ENCODE data around the gene AOX1.
"Not testable (repeated sequence)": the region's sequence is repeated elsewhere in the genome, so short reads cannot be mapped to it uniquely, and the experiment has no call there.

The AOX1 gene

DNA sequence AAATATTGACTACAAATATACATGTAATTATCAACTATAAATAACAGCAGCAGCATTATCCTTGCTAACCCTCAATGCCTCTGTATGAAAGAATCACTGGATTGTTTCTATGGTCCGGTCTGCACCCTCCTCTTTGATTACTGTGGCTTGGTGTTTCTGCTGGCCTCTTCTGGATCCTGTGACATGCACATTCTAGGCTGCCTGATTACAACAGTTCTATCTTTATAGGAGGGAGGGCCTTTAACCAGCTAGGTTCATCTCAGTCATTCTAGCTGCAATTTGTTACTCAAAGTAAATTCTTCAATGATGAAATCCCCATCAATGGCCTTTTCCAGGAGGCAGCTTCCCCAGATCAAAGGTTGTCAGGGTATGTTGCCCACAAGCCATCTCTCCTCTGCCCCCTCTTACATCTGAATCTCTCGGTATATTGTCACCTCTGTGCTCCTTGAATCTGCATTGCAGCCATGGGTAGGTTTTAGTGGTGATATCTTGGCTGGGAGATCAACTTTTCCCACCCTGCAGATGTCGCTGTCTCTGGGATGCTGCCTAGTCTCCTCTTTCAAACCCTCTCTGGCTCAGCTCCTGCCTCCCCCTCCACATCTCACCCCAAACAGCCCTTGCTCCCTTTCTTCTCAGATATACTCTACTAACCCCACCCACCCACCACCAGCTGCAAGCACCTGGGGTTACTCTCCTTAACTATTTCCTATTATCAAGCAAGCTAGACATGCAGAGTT, 119.7 kb downstream of the AOX1 start:
- DNase-seq (ENCODE audit: extremely low spot score): no peak
- POLR2A ChIA-PET: no interaction called here
- CTCF ChIA-PET: interaction anchor here (1.4 to 5.7 kb wide), 3 partner anchors 9 to 222 kb away, joined by 3 to 63 read pairs (median 4); no protein-coding TSS in a partner anchor
- TF ChIP-seq, protein P1, sequence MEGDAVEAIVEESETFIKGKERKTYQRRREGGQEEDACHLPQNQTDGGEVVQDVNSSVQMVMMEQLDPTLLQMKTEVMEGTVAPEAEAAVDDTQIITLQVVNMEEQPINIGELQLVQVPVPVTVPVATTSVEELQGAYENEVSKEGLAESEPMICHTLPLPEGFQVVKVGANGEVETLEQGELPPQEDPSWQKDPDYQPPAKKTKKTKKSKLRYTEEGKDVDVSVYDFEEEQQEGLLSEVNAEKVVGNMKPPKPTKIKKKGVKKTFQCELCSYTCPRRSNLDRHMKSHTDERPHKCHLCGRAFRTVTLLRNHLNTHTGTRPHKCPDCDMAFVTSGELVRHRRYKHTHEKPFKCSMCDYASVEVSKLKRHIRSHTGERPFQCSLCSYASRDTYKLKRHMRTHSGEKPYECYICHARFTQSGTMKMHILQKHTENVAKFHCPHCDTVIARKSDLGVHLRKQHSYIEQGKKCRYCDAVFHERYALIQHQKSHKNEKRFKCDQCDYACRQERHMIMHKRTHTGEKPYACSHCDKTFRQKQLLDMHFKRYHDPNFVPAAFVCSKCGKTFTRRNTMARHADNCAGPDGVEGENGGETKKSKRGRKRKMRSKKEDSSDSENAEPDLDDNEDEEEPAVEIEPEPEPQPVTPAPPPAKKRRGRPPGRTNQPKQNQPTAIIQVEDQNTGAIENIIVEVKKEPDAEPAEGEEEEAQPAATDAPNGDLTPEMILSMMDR (IDR thresholded peaks at IDR 0.05; ENCODE audit: control extremely low read depth, extremely low read depth, low read depth, missing control alignments): no peak

DNA sequence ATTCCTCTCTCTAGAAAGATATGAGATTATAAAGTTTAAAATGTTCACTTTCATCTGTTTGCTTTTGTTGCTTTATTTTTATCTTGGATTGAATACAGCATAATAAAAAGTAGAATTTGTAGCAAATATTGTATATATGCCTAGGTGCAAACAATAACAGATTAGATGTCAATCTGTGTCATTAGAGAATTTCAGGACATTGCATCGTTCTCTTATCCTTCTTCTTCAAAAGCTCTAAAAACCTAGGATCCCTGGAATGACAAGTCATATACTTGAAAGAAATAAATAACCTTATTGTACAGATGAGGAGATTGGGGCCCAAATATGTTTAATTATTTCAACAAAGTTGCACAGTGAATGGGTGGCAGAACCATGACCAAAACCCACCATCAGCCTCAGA, 123.1 kb downstream of the AOX1 start:
- CTCF ChIA-PET: interaction anchor here (1.1 to 1.6 kb wide), 2 partner anchors 225 to 362 kb away, joined by 3 to 5 read pairs; no protein-coding TSS in a partner anchor

DNA sequence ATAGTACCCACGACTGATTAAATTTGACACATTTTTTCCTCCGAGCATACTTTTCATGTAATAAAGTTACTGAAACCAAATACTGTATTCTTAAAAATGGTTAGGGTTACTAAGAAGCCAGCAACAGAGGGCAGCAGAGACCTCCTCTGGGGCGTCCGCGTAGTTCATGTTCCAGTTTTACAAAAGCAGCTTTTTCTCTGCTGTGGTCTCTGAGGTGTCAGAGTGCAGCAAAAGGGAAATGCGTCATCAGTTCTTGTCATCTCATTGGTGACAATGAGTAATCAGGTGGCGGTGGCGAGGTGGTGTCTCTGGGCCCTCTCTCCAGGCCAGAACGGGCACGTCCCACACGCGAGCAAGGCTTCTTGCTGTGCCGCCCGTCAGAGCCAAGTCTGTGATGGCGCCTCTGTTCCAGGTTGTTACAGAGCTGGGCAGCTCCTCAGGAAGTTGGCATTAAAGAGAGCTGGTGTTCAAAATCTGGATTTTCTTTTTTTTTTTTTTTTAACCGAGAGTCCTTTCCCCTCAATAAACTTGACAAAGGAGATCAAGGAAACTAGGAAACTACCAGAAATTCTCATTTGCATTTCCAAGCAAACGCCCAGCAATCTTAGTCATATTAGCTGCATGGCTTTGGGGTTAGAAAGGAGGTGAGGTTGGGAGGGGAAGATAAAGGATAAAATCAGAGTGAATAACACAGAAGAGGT, 127.3 kb downstream of the AOX1 start:
- ChIA-PET POLR2A (interaction anchor here (0.7 to 2.0 kb wide), 3 partner anchors 107 to 251 kb away, joined by 3 to 10 read pairs (median 3); partner anchors contain the start of gene CLK1), CTCF (interaction anchor here (0.7 to 2.3 kb wide), 30 partner anchors 9 to 652 kb away, joined by 3 to 16 read pairs (median 3); no protein-coding TSS in a partner anchor)
- TF ChIP-seq, protein P1 (IDR thresholded peaks at IDR 0.05; ENCODE audit: control extremely low read depth, extremely low read depth, low read depth, missing control alignments): peak; percentile 64
- DNase-seq (ENCODE audit: extremely low spot score): peak; percentile 88

More for the DNA sequence above, 123.1 kb downstream of the AOX1 start:
- DNase-seq (ENCODE audit: extremely low spot score): no peak
- TF ChIP-seq, protein P1 (IDR thresholded peaks at IDR 0.05; ENCODE audit: control extremely low read depth, extremely low read depth, low read depth, missing control alignments): no peak
- POLR2A ChIA-PET: no interaction called here

DNA sequence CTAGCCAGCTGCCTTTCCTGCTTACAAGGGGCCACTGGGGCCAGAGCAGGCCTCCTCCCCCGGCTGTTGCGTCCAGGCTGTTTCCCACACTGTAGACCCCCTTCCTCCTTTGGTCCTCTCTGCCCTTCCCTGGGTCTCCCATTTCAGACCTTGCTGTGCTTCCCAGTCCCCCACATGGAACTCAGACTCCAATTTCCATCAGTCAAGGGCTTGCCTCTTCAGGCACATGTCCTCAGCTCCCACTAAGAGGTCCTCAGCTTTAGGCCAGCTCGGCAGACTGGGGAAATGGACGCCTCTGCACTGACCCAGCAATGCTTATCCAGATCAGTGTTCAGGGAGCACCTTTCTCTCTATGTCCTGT, 127.9 kb downstream of the AOX1 start:
- CTCF ChIA-PET: interaction anchor here (0.7 to 2.3 kb wide), 25 partner anchors 8 to 651 kb away, joined by 3 to 16 read pairs (median 4); no protein-coding TSS in a partner anchor
- no peak for DNase-seq (ENCODE audit: extremely low spot score)
- TF ChIP-seq, protein P1 (IDR thresholded peaks at IDR 0.05; ENCODE audit: control extremely low read depth, extremely low read depth, low read depth, missing control alignments): no peak
- POLR2A ChIA-PET: interaction anchor here (1.1 to 2.0 kb wide), 2 partner anchors 106 to 151 kb away, joined by 3 to 10 read pairs; partner anchors contain the start of gene CLK1

DNA sequence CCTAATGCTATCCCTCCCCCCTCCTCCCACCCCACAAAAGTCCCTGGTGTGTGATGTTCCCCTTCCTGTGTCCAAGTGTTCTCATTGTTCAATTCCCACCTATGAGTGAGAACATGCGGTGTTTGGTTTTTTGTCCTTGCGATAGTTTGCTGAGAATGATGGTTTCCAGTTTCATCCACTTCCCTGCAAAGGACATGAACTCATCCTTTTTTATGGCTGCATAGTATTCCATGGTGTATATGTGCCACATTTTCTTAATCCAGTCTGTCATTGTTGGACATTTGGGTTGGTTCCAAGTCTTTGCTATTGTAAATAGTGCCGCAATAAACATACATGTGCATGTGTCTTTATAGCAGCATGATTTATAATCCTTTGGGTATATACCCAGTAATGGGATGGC, 129.2 kb downstream of the AOX1 start:
- DNase-seq (ENCODE audit: extremely low spot score); CTCF ChIA-PET; POLR2A ChIA-PET: not testable (repeated sequence)

DNA sequence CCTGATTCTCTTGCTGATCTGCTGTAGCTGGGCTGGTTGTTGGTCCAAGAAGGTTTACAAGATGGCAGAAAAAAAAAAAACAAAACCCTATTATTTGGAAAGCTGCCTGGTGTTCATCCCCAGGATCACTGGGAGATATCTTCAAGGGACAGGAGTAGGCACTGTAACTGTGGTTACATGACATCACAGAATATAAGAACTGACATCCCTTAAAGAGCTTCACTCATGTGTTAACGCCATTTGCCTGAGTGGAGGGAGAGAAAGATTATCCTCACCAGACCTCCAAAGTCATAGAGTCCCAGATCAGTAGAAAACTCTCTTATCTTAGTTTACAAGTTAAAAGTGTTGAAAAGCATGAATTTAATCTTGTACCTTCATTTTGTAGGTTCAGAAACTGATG, 130.6 kb downstream of the AOX1 start:
- DNase-seq (ENCODE audit: extremely low spot score): no peak
- ChIA-PET CTCF (interaction anchor here (0.6 to 0.9 kb wide), 2 partner anchors 12 to 1672 kb away, joined by 3 read pairs; no protein-coding TSS in a partner anchor), POLR2A (no interaction called here)
- TF ChIP-seq, protein P1 (IDR thresholded peaks at IDR 0.05; ENCODE audit: control extremely low read depth, extremely low read depth, low read depth, missing control alignments): no peak
